Breast epithelium (tissue), 3 donors: ENCODE results near the gene FAM9C.

Experiments used
- CTCF ChIP-seq, 3 donors: fragments of 450-650 bp; IDR thresholded peaks; one replicate each; pipeline ENCODE4 v1.5.1; 2016 to 2017; ENCODE audit warnings: antibody characterized with exemption in 3 of 3, mild to moderate bottlenecking in 3 of 3, moderate library complexity in 3 of 3
- POLR2A ChIP-seq: fragments of 450-650 bp; IDR thresholded peaks from one replicate; pipeline ENCODE4 v1.6.1; 2016; ENCODE audit warnings: antibody characterized with exemption, mild to moderate bottlenecking, moderate library complexity

GRCh38 chrX:13001097-13001496, 43.3 kb downstream of the FAM9C start:
- TF ChIP-seq CTCF (IDR thresholded peaks at IDR 0.05) (no peak), POLR2A (no peak)
